Right renal pelvis (tissue), 4 donors: Measurements from ENCODE around the gene IQCH. TPM values are rescaled to one million over a fixed set of nuclear protein-coding genes. Genes with fewer than 3 reads are reported as not detected.
"Not testable (repeated sequence)": the region's sequence is repeated elsewhere in the genome, so short reads cannot be mapped to it uniquely, and the experiment has no call there.

Experiments used
- DNase-seq, 4 donors: peaks; one replicate each; pipeline ENCODE4 v3.0.0-alpha.2; 2013; ENCODE audit warnings: low read depth in 4 of 4, low spot score in 3 of 4, missing footprints in 1 of 4
- polyA plus RNA-seq, 4 donors: library from polyadenylated mRNA; unstranded; fragments of 120-200 nt; gene quantifications; one replicate each; pipeline ENCODE4 v1.2.1, GENCODE V29; 2013; ENCODE audit not compliant: insufficient read length in 4 of 4

IQCH gene
- polyA plus RNA-seq, 4 donors = 5.4 to 8.6 (median 6.4) TPM

DNA sequence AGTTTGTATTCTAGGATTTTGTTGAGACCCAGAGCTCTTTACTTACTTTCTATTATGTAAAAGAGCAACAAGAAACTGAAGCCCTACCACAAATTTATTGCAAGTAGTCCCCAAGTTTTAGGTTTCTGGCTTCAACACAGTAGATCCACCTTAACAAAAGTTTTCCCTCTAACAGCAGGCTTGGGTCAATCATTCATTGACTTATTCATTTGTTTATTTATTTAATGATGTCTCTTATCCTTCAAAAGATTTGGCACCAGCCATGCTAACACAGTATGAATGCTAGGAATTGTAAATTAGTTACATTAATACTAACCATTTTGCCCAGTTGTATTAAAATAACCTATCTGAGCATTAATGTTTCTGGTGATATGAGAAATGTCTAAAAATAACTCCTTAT lies 88.6 kb downstream of the IQCH start:
- no peak for DNase-seq

DNA sequence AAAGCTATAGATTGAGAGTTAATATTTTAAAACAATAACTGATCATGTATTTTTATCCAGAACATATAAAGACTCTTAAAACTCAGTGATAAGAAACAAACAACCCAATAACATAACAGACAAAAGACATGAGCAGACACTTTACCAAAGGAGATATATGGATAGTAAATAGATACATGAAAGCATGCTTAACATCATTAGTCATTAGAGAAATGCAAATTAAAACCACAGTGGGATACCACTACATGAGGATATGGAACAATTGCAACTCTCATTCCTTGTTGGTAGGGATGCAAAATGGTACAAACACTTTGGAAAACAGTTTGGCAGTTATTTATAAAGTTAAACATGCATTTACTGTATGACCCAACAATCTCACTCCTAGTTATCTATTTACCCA lies 95.0 kb downstream of the IQCH start:
- no peak for DNase-seq

DNA sequence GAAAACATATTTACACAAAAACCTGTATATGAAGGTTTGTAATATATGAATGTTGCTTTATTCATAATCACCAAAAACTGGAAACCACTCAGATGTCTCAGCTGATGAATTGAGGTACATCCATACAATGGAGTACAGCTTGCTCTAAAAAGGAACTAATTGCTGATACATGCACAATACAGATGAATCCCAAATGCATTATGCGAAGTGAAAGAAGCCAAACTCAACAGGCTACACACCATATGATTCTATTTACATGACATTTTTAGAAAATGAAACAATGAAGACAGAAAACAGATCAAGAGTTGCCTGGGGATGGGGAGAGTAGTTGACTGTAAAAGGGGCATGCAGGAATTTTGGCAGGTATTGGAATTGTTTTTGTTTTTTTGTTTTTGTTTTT lies 95.5 kb downstream of the IQCH start:
- no peak for DNase-seq

DNA sequence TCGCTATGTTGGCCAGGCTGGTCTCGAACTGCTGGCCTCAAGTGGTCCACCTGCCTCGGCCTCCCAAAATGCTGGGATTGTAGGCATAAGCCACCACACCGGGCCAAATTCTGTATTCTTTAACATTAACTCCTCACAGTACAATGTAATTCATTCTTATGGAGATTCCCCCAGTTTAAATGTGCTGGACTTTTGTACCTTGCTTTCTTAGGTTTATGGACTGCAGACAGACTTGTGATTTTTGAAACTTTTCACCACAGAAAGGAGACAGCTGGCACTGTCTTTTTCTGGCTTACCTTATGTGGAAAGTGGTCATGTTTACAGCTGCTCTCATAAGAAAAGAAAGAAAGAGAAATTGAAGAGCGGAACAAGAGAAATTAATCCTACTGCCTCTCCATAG lies 103.8 kb downstream of the IQCH start:
- DNase-seq = no peak

DNA sequence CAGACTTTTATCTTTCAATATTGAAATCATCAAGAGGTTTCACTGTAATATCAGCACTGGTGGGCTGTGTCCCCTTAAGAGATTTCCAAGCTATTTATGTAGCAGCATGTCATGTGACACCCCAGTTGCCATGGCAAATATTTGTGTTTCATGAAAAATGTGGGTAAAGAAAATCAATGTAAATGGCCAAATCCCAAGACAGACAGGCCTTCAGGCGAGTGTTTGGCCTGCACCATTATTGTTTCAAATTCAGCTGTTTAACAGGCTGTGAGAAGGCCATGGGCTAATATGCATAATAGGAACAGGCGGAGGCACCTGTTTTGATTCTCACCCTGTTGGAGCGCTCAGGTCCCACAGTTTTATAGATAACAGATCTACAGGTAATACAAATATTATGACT lies 104.2 kb downstream of the IQCH start:
- no peak for DNase-seq

DNA sequence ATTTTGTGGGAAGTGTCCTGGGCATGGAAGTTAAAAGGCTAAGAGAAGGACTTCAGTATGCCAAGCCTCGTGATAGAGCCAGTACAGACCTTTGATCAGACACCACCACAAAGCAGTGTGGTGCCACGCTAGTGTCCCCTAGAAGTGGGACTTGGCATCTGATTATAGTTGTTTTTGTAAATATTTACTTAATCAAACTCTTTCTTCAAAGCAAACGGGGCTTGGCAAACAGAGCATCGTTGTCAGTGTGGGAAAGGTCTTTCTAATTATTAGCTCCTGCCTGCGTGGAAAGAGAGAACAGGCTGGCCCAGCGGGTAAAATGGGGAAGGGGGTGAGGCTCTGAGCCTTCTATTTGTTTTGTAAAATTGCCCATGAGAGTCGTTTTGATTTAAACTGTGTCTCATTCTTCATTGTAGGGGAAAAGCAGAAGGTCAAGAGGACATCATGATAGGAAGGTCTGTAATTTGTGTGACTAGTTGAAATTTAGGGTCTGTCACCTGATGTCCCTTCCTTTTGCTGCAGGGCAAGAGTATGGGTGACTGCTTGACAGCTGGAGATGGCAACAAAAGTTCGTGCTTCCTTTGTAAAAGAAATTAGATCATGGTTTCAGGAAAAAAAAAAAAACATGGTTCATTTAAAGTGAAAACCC lies 105.0 kb downstream of the IQCH start:
- DNase-seq = no peak

DNA sequence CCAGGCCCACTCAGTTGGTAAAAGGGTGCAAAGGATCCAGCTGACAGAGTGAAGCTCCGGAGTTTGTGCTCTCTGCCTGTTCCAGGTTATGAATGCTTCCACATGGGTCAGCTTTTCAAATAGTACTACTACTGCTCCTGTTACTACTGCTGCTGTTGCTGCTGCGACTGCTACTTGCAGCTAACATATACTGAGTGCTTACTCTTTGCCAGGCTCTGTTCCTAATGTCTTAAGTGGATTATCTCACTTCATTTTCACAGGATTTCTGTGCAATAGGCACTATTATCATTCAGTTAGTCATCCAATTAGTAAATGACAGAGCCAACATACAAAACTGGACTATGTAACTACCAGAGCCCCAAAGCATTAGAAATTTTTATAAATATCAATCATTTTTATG lies 106.5 kb downstream of the IQCH start:
- DNase-seq = no peak

DNA sequence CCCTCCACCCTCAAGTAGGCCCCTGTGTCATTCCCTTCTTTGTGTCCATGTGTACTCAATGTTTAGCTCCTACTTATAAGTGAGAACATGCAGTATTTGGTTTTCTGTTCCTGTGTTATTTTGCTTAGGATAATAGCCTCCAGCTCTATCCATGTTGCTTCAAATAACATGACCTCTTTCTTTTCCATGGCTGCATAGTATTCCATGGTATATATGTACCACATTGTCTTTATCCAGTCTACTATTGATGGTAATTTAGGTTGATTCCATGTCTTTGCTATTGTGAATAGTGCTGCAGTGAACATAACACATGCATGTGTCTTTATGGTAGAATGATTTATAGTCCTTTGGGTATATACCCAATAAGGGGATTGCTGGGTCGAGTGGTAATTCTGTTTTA lies 109.1 kb downstream of the IQCH start:
- DNase-seq = not testable (repeated sequence)

DNA sequence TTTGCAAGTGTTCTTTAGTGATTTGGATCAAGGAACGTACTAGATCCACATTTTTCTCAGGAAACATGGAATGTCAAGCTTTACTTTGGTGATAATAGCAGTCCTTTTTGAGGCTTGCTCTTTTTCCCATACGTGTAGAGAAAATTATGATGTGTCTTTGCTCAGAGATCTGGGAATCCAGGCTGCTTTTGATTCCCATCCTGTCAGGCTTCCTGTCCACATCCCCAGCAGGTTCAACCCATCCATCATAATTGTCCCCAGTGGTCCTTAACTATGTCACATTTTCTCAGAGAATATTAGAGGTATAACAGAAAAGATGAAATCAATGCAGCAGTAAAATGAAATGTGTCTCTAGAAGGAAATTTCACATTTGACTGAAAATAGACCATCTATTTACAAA lies 111.4 kb downstream of the IQCH start:
- DNase-seq = no peak

DNA sequence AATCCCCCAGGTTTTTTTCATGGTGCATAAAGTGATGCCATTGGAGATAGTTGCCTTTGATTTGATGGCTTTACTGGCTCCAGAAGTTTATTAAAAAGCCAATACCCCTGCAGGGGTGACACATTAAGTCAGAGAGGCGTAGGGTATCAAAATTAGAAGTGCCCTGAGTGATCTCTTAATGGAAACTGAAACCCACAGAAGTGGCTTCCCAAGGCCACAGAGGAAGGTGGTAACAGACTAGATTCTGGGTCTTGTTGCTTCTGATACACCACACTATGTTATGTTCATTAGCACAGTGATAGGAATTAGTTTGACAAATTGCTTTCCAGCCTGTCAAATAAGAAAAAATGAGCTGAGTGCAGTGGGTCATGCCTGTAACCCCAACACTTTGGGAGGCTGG lies 112.3 kb downstream of the IQCH start:
- no peak for DNase-seq

DNA sequence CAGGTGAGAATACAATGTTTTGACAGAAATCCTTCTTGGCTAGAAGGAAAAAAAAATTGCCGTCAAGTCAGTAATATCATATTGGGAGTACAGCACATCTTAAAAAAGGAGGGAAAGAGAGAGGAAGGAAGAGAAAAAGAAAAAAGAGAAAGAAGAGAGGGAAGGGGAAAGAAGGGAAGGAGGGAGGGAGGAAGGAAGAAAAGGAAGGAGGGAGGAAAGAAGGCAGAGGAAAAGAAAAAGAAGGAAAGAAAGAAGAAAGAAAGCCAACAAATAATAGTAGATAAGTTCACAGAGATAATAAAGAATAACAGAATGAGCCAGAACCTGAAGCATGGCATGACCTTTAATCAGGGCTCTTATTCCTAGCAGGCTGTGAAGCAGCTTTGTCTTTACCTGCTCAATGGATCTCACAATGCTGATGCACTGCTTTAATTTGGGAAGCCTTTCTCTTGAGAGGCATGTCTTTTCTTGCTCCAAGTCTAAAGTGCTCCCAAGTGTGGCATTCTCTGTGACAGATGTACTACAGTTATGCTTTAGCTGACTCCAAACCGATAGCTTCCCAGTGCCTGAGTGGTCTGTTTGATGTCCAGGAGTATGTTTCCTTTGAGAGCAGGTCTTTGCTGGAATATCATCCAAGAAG lies 114.9 kb downstream of the IQCH start:
- no peak for DNase-seq

DNA sequence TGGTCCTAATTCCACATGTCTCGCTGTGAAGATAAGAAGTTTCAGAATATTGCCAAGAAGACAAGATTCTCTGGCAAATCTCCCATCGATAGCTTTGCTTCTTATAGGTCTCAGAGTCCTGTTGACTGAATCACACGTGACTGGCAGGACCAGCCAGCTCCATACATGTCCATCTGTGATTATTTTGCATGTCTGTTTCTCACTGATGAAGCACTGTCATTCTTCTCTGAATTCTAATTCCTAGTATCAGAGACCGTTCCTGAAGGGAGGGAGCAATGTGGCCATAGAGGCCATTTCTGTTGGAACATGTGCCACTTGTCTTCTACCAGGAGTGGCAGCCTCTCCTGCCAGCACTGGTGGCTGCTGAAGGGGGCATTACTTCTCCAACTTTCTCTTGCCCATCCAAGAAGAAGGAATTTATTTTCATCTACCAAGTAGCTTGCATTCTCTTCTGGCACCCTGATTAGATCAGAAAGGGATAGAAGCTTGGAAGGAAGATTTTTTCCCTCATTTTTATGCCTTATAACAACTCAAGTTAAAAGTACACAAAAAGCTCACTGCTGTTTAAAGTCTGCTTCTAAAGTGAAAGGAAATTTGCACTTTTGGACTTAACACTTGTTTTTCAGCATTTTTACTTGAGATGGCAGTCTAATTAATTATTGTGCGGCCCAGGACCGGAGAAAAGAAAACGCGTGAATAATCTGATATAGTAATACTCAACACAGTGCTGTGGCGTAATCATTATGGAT lies 115.8 kb downstream of the IQCH start:
- DNase-seq = no peak

DNA sequence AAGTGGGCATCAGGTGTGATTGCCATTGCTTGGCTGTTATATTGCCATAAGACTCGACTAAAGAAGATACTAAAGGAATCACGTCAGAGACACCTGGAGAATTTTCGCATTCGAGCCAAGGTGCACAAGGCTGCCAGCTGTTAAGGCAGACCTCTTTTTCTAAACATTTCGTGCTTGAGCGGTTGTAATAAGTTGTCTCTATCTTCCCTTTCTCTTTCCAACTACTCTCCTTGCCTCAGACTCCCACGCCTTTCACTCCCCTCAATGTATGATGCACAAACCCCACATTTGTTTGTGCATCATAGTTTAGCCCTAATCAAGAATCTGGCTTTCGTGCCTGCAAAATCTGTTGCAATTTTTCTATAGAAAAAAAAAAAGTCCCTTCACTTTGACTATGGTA lies 118.0 kb downstream of the IQCH start:
- DNase-seq = peak in 2 of 4 donors; percentile 5 to 20

DNA sequence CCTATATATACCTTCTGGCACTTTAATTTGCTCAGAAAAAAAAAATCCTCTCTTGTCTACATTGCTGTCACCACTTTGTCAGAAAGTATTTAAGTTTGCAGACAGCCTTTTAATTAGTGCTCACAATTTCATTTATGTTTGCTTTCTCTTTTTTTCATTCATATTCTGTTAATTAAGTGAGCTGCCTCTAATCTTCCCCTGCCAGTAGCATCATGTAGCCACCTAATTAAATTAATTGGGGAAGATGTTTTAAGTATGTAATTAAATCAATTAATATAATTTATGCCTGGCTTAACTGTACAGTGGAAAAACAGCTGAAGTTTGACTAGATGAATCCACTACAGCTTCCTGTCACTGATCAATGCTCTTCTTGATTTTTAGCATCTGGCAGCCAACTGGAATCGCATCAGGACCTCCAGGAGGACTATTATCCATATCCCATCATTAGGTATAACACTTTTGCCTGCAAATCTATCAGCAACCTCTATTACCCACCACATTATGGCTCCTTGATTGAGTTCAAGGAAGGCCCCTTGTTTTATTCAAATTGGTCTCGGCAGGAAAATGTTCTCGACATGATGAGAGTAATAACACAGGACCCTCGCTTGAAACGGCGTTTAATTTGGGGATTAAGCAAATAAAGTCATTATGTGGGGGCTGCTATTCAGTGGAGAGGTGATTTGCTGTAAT lies 118.5 kb downstream of the IQCH start:
- no peak for DNase-seq

DNA sequence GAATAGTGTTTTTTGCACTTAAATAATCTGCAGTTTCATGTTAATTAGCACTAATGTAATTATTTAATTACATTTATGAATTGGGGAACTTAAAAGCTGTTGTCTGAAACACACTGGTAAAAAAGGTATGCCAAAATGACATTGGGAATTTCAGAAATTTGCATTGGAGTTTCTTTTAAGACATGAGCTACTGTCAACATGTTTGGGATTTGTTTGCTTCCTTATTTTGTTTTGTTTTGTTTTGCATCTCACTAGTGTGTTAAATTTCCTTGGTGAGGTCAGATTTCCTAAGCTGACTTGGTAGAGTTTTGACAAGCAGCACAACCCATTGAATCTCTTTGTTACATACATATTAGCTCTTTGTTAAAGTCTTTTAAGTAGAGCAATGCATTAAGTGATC lies 119.4 kb downstream of the IQCH start:
- no peak for DNase-seq

DNA sequence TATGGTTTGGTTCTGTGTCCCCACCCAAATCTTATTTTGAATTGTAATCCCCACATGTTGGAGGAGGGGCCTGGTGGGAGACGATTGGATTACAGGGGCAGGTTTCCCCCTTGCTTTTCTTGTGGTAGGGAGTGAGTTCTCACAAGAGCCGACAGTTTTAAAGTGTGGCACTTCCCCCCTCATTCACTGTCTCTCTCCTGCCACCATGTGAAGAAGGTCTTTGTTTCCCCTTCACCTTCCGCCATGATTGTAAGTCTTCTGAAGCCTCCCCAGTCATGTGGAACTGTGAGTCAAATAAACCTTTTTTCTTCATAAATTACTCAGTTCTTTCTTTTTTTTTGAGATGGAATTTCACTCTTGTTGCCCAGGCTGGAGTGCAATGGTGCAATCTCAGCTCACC lies 124.9 kb downstream of the IQCH start:
- no peak for DNase-seq

DNA sequence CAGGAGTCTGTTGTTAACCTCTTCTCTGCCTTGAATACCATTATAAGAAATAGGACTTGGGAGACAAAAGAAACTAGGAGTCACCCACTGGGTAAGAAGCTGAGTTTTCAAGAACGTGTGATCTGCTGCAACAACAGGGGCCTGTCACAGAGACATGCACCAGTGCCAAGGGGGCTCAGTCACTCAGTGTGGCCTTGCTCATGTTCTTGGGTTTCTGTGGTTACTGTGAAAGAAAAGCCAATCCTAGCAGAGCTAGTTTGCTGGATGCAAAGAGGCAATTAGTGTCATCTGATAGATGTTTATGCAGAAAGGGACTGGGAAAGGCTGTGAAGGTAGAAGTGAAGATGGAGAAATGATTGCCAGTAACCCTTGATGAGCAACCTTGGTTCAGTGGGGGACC lies 126.3 kb downstream of the IQCH start:
- no peak for DNase-seq

DNA sequence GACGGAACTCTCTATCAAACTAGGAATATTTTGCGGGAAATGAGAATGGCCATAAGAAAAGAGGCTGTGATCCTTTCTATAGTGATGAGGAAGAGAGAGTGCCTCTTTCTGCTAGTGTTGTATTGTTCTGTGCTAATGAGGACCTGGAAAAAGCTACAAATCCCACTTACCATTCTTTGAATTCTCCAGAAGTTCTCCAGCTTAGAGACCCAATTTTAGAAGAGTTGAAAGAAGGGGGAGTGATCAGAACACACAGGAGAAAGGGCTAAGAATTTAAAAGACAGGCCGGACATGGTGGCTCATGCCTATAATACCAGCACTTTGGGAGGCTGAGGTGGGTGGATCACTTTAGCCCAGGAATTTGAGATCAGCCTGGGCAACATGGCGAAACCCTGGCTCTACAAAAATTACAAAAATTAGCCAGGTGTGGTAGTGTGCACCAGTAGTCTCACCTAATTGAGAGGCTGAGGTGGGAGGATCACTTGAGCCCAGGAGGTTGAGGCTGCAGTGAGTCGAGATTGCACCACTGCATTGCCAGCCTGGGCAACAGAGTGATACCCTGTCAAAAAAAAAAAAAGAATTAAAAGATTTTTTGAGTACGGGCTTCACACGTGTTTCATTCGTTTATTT lies 126.9 kb downstream of the IQCH start:
- DNase-seq = no peak

DNA sequence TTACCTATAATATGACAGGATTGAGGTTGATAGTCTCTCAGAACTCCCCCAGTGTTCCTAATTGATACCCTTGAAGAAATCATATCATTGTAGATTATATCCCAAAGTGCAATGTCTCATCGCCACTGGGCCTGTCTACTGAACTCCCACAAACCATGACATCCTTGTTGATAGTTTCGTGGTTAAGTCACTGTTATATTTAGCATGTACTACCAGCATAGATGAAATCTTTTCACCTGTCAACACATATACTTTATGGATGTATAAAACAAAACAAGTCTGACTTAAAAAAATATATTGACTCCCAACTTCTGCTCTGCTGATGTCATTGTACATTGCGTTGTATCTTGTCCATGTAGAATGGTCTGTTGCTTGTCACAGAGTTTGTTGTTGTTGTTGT lies 128.1 kb downstream of the IQCH start:
- DNase-seq = no peak

DNA sequence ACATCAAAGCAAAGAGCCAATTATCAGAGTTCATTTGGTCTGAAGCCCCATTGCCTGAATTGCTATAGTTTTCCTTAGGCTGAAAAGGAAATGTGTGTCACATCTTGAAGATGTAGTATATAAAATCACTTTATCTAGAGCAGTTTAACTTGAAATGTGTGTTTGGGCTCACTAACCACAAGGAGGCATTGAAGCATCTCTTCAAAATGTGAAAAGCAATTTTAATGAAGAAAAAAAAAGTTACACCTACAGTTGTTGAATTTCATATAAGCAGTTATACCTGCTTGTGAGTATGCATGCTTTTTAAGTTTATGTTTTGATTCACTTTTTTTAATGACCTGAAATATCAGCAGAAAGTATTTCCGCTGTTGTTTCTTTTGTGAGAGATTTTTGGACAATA lies 129.3 kb downstream of the IQCH start:
- DNase-seq = no peak

DNA sequence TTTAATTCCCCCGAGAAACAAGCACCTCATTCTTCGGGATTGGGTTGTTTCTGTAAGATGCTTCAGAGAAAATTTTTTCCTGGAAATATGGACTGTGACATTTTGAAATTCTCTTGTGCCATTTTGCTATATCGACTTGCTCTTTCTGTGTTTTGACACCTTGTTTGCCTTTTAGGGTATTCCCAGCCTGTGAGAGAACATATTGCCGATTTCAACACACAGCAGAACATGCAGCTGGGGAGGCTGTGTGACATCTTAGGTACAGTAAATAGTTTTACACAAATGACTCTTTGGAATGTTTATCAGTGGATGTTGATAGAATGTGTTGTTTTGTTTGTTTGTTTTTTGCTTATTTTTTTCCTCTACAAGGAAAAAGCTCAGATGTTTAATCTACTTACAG lies 130.2 kb downstream of the IQCH start:
- no peak for DNase-seq
